ENCODE results near the gene NLRP8.
"Not testable (repeated sequence)": the region's sequence is repeated elsewhere in the genome, so short reads cannot be mapped to it uniquely, and the experiment has no call there.

NLRP8 gene

DNA sequence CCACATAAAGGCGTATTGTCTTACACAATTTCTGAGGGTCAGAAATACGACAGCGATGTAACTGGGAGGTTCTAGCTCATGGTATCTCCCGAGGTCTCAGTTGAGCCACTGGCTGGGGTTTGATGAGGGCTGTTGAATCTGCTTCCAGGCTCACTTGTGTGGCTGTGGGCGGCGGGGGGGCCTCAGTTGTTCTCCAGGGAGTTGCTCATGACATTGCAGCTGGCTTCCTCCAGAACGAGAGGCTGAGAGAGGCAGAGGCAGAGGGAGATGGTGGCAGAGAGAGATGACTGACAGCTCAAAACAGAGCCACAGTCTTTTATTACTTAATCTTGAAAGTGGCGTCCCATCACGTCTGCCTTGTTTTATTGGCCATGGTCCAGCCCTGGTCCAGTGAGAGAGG lies 32.8 kb downstream of the NLRP8 start:
- no peak for DNase-seq

DNA sequence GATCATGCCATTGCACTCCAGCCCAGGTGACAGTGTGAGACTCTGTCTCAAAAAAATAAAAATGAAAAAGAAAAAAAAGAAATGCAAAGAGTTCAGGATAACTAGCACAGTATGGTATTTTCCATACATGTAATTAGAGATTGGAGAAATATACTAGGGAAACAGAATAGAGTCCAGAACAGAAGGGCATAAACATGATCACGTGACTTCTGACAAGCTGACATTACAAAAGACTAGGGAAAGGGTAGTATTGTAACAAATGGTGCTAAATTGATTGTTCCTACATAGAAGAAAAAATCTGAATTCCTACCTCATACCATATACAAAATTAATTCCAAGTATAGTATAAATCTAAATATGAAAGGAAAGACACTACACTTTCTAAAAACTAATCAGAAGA lies 37.6 kb downstream of the NLRP8 start:
- no peak for DNase-seq

DNA sequence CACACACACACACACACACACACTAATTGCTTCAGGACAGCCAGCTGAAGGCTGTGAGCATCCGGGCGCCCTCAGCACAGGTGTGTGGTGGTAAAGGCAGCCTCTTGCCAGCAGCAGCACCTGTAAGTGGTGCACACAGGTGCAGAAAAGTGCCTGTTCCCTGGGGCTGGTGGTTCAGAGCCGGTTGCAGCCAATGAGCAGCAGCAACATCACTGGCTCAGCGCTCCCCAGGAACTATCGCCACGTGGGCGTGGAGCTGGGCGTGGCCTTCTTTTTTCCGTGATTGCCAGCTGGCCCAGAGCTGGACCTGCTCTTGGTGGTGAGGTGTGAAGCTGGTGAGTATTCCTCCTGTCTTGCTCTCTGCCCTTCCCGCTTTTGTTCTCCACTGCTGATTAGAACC lies 38.9 kb downstream of the NLRP8 start, which contains the start of gene NLRP5:
Gene NLRP5 (plus strand): TSS at position 289 of the 400 bp plus-strand sequence.
- no peak for DNase-seq

DNA sequence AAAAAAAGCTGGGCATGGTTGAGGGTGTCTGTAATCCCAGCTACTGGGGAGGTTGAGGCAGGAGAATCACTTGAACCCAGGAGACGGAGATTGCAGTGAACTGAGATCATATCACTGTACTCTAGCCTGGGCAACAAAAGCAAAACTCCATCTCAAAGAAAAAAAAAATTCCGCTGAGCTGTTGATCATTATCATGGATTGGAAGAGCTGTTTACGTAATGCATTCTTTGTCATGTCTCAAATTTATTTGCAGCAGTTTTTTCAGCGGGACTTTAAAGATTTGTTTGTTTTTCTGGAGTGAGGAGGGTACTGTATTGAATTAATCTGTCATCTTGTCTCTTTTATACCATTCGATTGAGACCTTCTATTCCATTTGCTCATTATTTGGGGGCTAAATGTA lies 43.2 kb downstream of the NLRP8 start:
- DNase-seq = no peak

DNA sequence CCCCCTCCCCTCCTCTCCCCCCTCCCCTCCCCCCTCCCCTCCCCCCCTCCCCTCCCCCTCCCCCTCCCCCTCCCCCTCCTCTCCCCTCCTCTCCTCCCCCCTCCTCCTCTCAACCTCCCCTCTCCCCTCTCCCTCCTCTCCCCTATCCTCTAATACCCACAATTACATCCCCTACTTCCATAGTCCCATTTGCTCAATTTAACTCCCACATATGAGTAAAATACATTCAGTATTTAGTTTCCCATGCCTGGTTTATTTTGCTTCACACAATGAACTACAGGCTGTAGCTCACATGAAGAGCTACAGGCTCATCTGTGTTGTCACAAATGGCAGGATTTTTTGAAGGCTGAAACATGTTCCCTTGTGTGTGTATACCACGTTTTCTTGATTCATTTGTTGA lies 45.9 kb downstream of the NLRP8 start:
- no peak for DNase-seq

GRCh38 chr19:56014765-56015164 lies 67.1 kb downstream of the NLRP8 start:
- DNase-seq = no peak

DNA sequence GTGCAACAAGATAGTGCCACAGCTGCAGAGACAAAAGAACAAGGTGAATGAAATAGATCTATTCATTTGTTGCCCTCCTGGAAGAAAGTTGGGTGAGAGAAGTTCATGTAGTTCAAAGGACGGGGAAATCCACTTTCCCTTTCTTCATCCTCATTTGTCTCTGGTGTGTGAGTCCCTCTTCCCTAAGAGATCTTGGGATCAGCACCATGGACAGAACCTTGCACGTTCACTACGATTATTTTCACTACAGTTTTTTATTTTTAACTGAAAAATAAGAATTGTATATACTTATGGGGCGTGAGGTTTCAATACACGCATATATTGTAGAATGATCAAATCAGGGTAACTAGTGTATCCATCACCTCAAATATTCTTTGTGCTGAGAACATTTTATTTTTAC lies 68.1 kb downstream of the NLRP8 start:
- no peak for DNase-seq

DNA sequence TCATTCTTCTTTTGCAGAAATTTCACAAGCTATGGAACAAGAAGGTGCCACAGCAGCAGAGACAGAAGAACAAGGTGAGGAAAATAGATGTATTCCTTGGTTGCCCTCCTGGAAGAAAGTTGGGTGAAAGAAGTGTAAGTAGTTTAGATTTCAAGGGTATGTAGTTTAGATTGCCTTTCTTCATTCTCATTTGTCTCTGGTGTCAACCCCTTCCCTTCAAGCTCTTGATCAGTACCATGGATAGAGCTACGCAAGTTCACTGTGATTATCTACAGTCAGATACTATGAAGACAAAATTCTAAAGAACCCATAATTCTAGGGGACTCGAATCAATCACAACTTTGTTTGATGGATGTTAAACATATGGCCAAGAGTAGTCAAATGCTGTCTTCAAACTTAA lies 71.7 kb downstream of the NLRP8 start:
- not testable (repeated sequence) for DNase-seq

- not testable (repeated sequence) for DNase-seq
Measured at GRCh38 chr19:56020355-56020975, 72.8 kb downstream of the NLRP8 start.

GRCh38 chr19:56026769-56027168 lies 79.1 kb downstream of the NLRP8 start:
- no peak for DNase-seq
